ENCODE measurements around the gene MT1M. TPM values are rescaled to one million over a fixed set of nuclear protein-coding genes. Genes with fewer than 3 reads are reported as not detected.

The MT1M gene
- total RNA-seq, 1 donor from 2014 or later: not detected

GRCh38 chr16:56628486-56629350 lies 3.7 kb upstream of the MT1M start:
- no peak overlapping the region for H3K4me3 Mint-ChIP-seq (ENCODE audit: unreplicated experiment)
- DNase-seq (ENCODE audit: low spot score): no peak
- H3K4me1 Mint-ChIP-seq (ENCODE audit: unreplicated experiment): peaks cover 9% of the 10 kb centered on the region
- H3K27ac Mint-ChIP-seq (ENCODE audit: unreplicated experiment): no peak overlapping the region
- H3K27me3 Mint-ChIP-seq (ENCODE audit: unreplicated experiment): peaks cover 27% of the 10 kb centered on the region
- no peak for TF ChIP-seq CTCF (IDR thresholded peaks at IDR 0.05; ENCODE audit: unreplicated experiment)
- no peaks in the 10 kb centered on the region for H3K36me3 Mint-ChIP-seq (ENCODE audit: low read depth, unreplicated experiment)
- no peaks in the 10 kb centered on the region for H3K9me3 Mint-ChIP-seq (ENCODE audit: unreplicated experiment)

GRCh38 chr16:56629531-56629930 lies 2.9 kb upstream of the MT1M start:
- no peak for TF ChIP-seq CTCF (IDR thresholded peaks at IDR 0.05; ENCODE audit: unreplicated experiment)
- Mint-ChIP-seq H3K27ac (ENCODE audit: unreplicated experiment) (no peak overlapping the region), H3K27me3 (ENCODE audit: unreplicated experiment) (peaks cover 33% of the 10 kb centered on the region), H3K4me3 (ENCODE audit: unreplicated experiment) (no peak overlapping the region), H3K4me1 (ENCODE audit: unreplicated experiment) (peaks cover 9% of the 10 kb centered on the region), H3K36me3 (ENCODE audit: low read depth, unreplicated experiment) (no peaks in the 10 kb centered on the region), H3K9me3 (ENCODE audit: unreplicated experiment) (no peaks in the 10 kb centered on the region)
- DNase-seq (ENCODE audit: low spot score): no peak

- Mint-ChIP-seq H3K27ac (ENCODE audit: unreplicated experiment) (no peak overlapping the region), H3K4me1 (ENCODE audit: unreplicated experiment) (peaks cover 9% of the 10 kb centered on the region), H3K36me3 (ENCODE audit: low read depth, unreplicated experiment) (no peaks in the 10 kb centered on the region), H3K4me3 (ENCODE audit: unreplicated experiment) (no peak overlapping the region), H3K9me3 (ENCODE audit: unreplicated experiment) (no peaks in the 10 kb centered on the region), H3K27me3 (ENCODE audit: unreplicated experiment) (peaks cover 34% of the 10 kb centered on the region)
- no peak for DNase-seq (ENCODE audit: low spot score)
- no peak for TF ChIP-seq CTCF (IDR thresholded peaks at IDR 0.05; ENCODE audit: unreplicated experiment)
Observed at GRCh38 chr16:56630134-56630533, 2.3 kb upstream of the MT1M start.

- H3K4me1 Mint-ChIP-seq (ENCODE audit: unreplicated experiment): peaks cover 7% of the 10 kb centered on the region
- DNase-seq (ENCODE audit: low spot score): no peak
- H3K9me3 Mint-ChIP-seq (ENCODE audit: unreplicated experiment): no peaks in the 10 kb centered on the region
- no peak overlapping the region for H3K4me3 Mint-ChIP-seq (ENCODE audit: unreplicated experiment)
- no peak overlapping the region for H3K27ac Mint-ChIP-seq (ENCODE audit: unreplicated experiment)
- no peaks in the 10 kb centered on the region for H3K36me3 Mint-ChIP-seq (ENCODE audit: low read depth, unreplicated experiment)
- H3K27me3 Mint-ChIP-seq (ENCODE audit: unreplicated experiment): peaks cover 36% of the 10 kb centered on the region
- TF ChIP-seq CTCF (IDR thresholded peaks at IDR 0.05; ENCODE audit: unreplicated experiment): no peak
Observed at GRCh38 chr16:56631197-56631596, 1.3 kb upstream of the MT1M start.

GRCh38 chr16:56631832-56632155 lies 665 bp upstream of the MT1M start:
- no peaks in the 10 kb centered on the region for H3K36me3 Mint-ChIP-seq (ENCODE audit: low read depth, unreplicated experiment)
- no peak for DNase-seq (ENCODE audit: low spot score)
- H3K9me3 Mint-ChIP-seq (ENCODE audit: unreplicated experiment): no peaks in the 10 kb centered on the region
- H3K4me1 Mint-ChIP-seq (ENCODE audit: unreplicated experiment): peaks cover 7% of the 10 kb centered on the region
- no peak for TF ChIP-seq CTCF (IDR thresholded peaks at IDR 0.05; ENCODE audit: unreplicated experiment)
- H3K4me3 Mint-ChIP-seq (ENCODE audit: unreplicated experiment): peak overlapping the region; percentile 63
- H3K27ac Mint-ChIP-seq (ENCODE audit: unreplicated experiment): no peak overlapping the region
- H3K27me3 Mint-ChIP-seq (ENCODE audit: unreplicated experiment): peaks cover 41% of the 10 kb centered on the region

Data from endothelial cell (in vitro differentiated cells).